ENCODE results near the gene MAPK1. TPM values are rescaled to one million over a fixed set of nuclear protein-coding genes. Genes with fewer than 3 reads are reported as not detected.
"Not testable (repeated sequence)": the region's sequence is repeated elsewhere in the genome, so short reads cannot be mapped to it uniquely, and the experiment has no call there.

Gene MAPK1
- total RNA-seq, 1 experiment from 2014 or later: 122 TPM

GRCh38 chr22:21726650-21727049, 140.8 kb downstream of the MAPK1 start:
- Histone ChIP-seq H3K27ac (ENCODE audit: low read length) (no peak overlapping the region), H3K9me3 (ENCODE audit: control insufficient read depth, insufficient read depth, low read depth, low read length) (no peaks in the 10 kb centered on the region), H3K27me3 (ENCODE audit: control insufficient read depth, insufficient read depth, low read length) (no peaks in the 10 kb centered on the region), H3K4me3 (ENCODE audit: low read depth in 2 of 2, low read length in 2 of 2) (no peak overlapping the region), H3K36me3 (ENCODE audit: control insufficient read depth, insufficient read depth, low read length) (no peaks in the 10 kb centered on the region), H3K4me1 (ENCODE audit: control insufficient read depth, insufficient read depth, low read length) (no peaks in the 10 kb centered on the region)
- peak; percentile 93 for ATAC-seq
- DNase-seq (ENCODE audit: low read depth, low spot score): no peak
- intact Hi-C loops (cut with micrococcal nuclease; ENCODE audit: unreplicated experiment): no loop called here
- BruUV-seq (replicated peaks): no TSS peak
- ChIA-PET POLR2A (no interaction called here), CTCF (interaction anchor here (0.6 to 0.8 kb wide), 2 partner anchors 17 to 29 kb away, joined by 3 to 4 read pairs; no protein-coding TSS in a partner anchor)
- TF ChIP-seq SIN3A (IDR thresholded peaks at IDR 0.05; ENCODE audit: borderline replicate concordance, insufficient read depth, low read depth, low read length) (no peak), CTCF (IDR thresholded peaks at IDR 0.05) (no peak; the same call in 1 of the 2 replicates), POLR2AphosphoS5 (IDR thresholded peaks at IDR 0.05; ENCODE audit: low read depth, low read length) (no peak), TCF7L2 (IDR thresholded peaks at IDR 0.05; ENCODE audit: low read depth, low read length) (no peak), REST (IDR thresholded peaks at IDR 0.05; ENCODE audit: insufficient read depth in 1 of 2, low read depth in 2 of 2, low read length in 1 of 2) (no peak)
- in situ Hi-C loops (cut with HindIII; ENCODE audit: low pct_unique_long_range_greater_than_20kb, low sequenced_read_pairs): no loop called here

- DNase-seq (ENCODE audit: low read depth, low spot score) (no peak), ATAC-seq (peak; percentile 42; the same call in 1 of the 2 replicates)
- CTCF ChIA-PET: interaction anchor here (0.6 to 0.8 kb wide), 2 partner anchors 18 to 28 kb away, joined by 3 to 4 read pairs; no protein-coding TSS in a partner anchor
- no peaks in the 10 kb centered on the region for H3K4me1 ChIP-seq (ENCODE audit: control insufficient read depth, insufficient read depth, low read length)
- H3K27me3 ChIP-seq (ENCODE audit: control insufficient read depth, insufficient read depth, low read length): no peaks in the 10 kb centered on the region
- TF ChIP-seq REST (IDR thresholded peaks at IDR 0.05; ENCODE audit: insufficient read depth in 1 of 2, low read depth in 2 of 2, low read length in 1 of 2) (no peak), POLR2AphosphoS5 (IDR thresholded peaks at IDR 0.05; ENCODE audit: low read depth, low read length) (no peak), SIN3A (IDR thresholded peaks at IDR 0.05; ENCODE audit: borderline replicate concordance, insufficient read depth, low read depth, low read length) (no peak), CTCF (IDR thresholded peaks at IDR 0.05) (no peak), TCF7L2 (IDR thresholded peaks at IDR 0.05; ENCODE audit: low read depth, low read length) (no peak)
- POLR2A ChIA-PET: no interaction called here
- no peak overlapping the region for H3K4me3 ChIP-seq (ENCODE audit: low read depth in 2 of 2, low read length in 2 of 2)
- in situ Hi-C loops (cut with HindIII; ENCODE audit: low pct_unique_long_range_greater_than_20kb, low sequenced_read_pairs) (no loop called here), intact Hi-C loops (cut with micrococcal nuclease; ENCODE audit: unreplicated experiment) (no loop called here)
- no TSS peak for BruUV-seq (replicated peaks)
- no peaks in the 10 kb centered on the region for H3K36me3 ChIP-seq (ENCODE audit: control insufficient read depth, insufficient read depth, low read length)
- no peak overlapping the region for H3K27ac ChIP-seq (ENCODE audit: low read length)
- H3K9me3 ChIP-seq (ENCODE audit: control insufficient read depth, insufficient read depth, low read depth, low read length): no peaks in the 10 kb centered on the region
These were observed 141.3 kb downstream of the MAPK1 start for GRCh38 chr22:21725956-21726649.

GRCh38 chr22:21724496-21724895, 142.9 kb downstream of the MAPK1 start:
- POLR2A ChIA-PET; H3K36me3 ChIP-seq (ENCODE audit: control insufficient read depth, insufficient read depth, low read length); CTCF ChIA-PET; ATAC-seq; H3K4me3 ChIP-seq (ENCODE audit: low read depth in 2 of 2, low read length in 2 of 2); BruUV-seq (replicated peaks); in situ Hi-C loops (cut with HindIII; ENCODE audit: low pct_unique_long_range_greater_than_20kb, low sequenced_read_pairs); intact Hi-C loops (cut with micrococcal nuclease; ENCODE audit: unreplicated experiment); DNase-seq (ENCODE audit: low read depth, low spot score); H3K9me3 ChIP-seq (ENCODE audit: control insufficient read depth, insufficient read depth, low read depth, low read length); H3K27ac ChIP-seq (ENCODE audit: low read length); H3K4me1 ChIP-seq (ENCODE audit: control insufficient read depth, insufficient read depth, low read length); H3K27me3 ChIP-seq (ENCODE audit: control insufficient read depth, insufficient read depth, low read length): not testable (repeated sequence)
